ENCODE measurements around the gene GFOD2.

The GFOD2 gene

GRCh38 chr16:67731071-67731752, 12.1 kb upstream of the GFOD2 start:
- DNase-seq: no peak

- no peak for DNase-seq
Observed at GRCh38 chr16:67730326-67730725, 11.2 kb upstream of the GFOD2 start.

DNA sequence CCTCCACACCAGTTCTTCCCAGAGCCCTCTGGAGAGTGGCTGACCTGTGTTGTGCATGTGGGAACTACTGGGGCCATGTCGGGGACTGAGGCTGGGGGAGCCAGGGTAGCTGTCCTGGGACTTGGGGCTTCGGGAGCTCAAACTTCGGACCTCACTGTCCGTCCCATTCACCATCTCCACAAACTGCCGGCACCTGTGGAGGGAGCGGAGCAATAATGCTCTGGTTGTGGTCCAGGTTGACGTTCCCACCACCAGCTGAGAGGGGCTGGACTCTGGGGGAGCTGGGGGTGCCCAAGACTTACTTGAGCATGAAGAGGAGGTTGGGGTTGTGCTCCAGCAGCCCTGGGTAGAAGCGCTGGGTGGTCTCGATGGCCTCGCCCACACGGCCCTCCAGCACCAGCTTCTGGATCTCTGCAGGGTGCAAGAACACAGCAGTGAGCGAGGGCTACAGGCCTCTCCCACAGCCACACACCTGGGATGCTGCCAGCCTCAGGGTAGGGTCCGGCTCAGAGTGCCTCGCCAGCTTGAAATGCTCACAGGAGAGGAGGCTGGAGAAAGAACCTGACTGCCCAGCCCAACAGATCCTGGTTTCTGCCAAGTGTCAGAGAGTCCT, 10.6 kb upstream of the GFOD2 start:
- no peak for DNase-seq

GRCh38 chr16:67727521-67728485, 8.7 kb upstream of the GFOD2 start:
- DNase-seq: no peak

DNA sequence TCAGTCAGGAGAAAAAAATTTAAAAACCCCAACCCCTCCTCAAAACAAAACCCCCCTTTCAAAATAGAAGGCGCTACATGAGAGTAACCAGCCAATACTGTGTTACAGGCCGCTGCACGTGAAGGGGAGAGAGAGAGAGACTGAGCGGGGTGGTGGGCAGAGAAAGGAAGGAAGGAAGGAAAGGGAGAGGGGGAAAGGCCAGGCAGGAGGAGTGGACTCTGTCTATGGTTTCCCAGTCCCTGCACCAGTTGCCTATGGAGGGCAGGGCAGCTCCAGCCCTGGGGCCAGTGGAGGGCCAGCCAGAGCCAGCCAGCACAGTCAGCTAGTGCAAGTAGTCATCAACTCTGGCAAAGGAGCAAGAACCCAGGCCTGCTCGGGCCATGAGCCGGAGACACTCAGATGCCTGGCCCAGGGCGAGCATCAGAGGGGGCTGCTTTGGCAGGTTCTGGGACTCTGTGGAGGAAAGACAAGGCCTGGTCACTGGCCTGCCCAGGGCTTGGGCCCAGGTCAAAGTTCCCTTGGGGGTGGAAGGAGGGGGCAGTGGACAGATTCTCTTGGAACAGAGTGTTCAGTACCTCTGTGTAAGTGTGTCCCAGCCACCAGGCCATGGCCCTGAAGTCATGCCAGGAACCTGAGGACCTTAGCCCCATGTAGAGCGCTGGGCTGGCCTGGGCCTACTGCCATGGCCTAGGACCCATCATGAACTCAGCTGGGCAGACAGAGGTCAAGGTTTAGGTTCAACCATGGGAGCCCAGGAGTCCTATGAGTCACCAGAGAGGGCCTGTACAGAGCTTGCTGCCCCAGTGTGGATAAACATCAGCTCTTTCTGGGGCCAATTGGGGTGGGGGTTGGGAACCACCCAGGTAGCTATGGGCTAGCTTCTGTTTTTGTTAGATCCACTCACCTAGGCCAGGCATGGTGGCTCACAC, 7.3 kb upstream of the GFOD2 start:
- DNase-seq: no peak

- DNase-seq: no peak
Observed at GRCh38 chr16:67723911-67724305, 4.8 kb upstream of the GFOD2 start.

- DNase-seq: no peak
Observed at GRCh38 chr16:67723151-67723910, 4.2 kb upstream of the GFOD2 start.

- DNase-seq: no peak
Observed at GRCh38 chr16:67720236-67720635, 1.1 kb upstream of the GFOD2 start.

- peak; percentile 63 to 69 (median 63) for DNase-seq
Observed at GRCh38 chr16:67719778-67720144, 645 bp upstream of the GFOD2 start.

DNA sequence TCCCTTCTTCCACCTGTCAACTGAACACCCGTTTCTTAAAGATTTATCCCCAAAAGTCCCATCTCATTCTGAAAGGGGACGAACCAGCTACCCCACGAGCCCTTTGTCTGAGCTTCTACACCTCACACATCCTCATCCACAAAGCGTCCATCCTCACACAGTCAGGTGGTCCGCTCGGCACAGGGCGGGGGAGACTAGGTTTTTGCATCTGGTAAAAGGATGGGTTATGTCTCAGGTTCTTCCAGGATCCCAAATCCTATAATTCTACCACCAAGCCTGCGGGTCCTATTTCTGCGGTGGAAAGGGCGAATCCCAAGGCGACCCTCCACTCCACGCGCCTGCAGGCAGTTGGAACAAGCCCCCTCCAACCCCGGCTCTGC, 458 bp downstream of the GFOD2 start:
- no peak for DNase-seq

DNA sequence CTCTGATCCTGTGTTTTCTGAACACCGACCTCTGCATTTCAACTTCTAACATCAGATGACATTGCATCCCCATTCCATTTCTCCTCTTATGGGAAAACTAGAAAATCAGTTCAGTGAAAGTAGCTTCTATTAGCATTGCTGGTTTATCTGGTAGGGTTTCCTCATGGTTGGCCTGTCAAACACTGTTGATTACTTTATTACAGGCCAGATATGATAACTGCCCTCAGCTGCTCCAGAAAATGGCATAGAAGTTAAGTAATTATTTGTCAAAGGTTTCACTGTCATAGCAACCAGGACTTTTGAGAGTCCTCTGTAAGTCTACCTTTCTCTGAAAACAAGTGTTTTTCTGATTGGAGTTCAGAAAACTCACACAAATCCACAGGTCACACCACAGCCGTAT, 3.0 kb downstream of the GFOD2 start:
- DNase-seq: no peak

- DNase-seq: no peak
Observed at GRCh38 chr16:67714522-67714921, 4.6 kb downstream of the GFOD2 start.

DNA sequence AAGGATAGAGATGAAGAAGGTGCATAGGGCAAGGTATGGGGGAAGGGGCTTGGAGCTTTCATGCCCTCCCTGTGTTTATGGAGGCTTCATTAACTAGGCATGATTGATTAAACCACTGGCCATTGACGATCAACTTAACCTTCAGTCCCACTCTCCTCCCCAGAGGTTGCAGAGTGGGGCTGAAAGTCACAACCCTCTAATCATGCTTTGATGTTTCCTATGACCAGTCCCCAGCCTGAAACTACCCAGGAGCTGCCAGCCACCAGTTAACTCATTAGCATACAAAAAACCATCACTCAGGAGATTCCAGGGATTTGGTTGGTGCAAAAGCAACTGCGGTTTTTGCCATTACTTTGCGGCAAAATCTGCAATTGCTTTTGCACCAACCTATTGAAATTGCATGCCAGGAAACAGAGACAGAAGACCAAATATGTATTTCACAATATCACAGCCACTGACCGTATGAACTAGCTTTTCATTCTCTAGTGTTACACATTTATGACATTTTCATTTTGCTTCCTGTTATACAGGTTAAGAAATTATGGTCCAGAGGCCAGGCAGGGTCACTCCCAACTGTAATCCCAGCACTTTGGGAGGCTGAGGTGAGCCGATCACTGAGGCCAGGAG, 5.4 kb downstream of the GFOD2 start:
- DNase-seq: no peak

DNA sequence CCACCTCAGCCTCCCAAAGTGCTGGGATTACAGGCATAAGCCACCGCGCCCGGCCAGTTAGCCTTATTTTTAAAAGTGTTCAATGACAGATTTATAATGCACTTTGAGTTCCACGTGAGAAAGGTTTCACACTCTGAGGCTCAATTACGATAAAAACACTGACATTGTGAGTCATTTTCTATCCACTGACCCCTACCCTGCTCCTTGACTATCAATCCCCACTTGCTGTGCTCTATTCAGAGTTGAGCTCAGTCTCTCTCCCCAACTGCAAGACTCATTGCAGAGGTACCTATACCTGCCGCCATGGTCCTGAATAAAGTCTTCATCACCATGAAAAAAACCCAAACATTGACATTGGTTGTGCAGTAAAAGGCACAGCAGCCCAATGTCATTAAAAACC, 8.5 kb downstream of the GFOD2 start:
- DNase-seq: no peak

DNA sequence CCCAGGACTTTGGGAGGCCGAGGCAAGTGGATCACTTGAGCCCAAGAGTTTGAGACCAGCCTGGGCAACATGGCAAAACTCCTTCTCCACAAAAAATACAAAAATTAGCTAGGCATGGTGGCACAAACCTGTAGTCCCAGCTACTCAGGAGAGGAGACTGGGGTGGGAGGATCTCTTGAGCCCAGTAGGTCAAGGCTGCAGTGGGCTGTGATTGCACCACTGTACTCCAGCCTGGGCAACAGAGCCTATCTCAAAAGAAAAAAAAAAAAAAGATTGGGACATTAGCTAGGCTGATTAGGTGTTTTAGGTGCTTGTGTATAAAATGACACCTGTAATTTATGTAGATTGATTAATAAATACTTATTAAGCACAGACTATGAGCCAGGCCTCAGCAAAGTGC, 10.1 kb downstream of the GFOD2 start:
- DNase-seq: no peak

DNA sequence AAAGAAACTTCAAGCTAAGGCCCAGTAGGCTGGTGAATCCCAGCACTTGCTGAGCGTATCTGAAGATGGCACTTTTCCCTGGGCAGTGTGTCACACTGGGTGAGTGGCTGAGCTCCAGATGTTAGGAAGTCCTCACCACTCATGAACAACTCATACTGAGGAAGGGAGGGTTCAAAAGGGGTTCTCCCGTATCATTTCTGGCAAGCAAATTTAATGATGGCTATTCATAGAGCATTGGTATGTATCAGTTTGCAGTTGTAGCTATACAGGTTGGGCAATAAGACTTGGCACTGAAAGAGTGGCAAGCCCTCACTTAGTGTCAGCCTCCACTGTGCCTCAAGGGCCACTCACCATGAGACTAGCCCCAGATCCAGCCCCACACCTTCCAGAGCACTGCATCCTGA, 10.7 kb downstream of the GFOD2 start:
- DNase-seq: peak in 2 of 3 donors; percentile 28 to 31

- DNase-seq: peak in 1 of 3 donors; percentile 28
Observed at GRCh38 chr16:67707790-67708189, 11.3 kb downstream of the GFOD2 start.

- no peak for DNase-seq
Observed at GRCh38 chr16:67707210-67707609, 11.9 kb downstream of the GFOD2 start.

- DNase-seq: peak in 1 of 3 donors; percentile 12
Observed at GRCh38 chr16:67704110-67704509, 15.0 kb downstream of the GFOD2 start.

- no peak for DNase-seq
Observed at GRCh38 chr16:67703626-67704025, 15.5 kb downstream of the GFOD2 start.

- no peak for DNase-seq
Observed at GRCh38 chr16:67702130-67702529, 17.0 kb downstream of the GFOD2 start.
